ENCODE data around the gene LRRC75A. TPM values are rescaled to one million over a fixed set of nuclear protein-coding genes. Genes with fewer than 3 reads are reported as not detected.
A peak's percentile ranks its signal among the peaks of the same experiment; 100 is the strongest.

The LRRC75A gene
- total RNA-seq, 2 donors from 2014 or later: 3.2 to 5.0 TPM

- Histone ChIP-seq H3K9me3 (ENCODE audit: control insufficient read depth, low read length) (no peaks in the 10 kb centered on the region), H3K4me1 (ENCODE audit: control insufficient read depth, insufficient read depth, low read length) (no peaks in the 10 kb centered on the region), H3K36me3 (ENCODE audit: control insufficient read depth, insufficient read depth, low read length) (no peaks in the 10 kb centered on the region), H3K27ac (ENCODE audit: low read depth, low read length) (no peak overlapping the region), H3K27me3 (ENCODE audit: control insufficient read depth, insufficient read depth, low read length, poor library complexity, severe bottlenecking) (no peaks in the 10 kb centered on the region), H3K4me3 (ENCODE audit: low read length) (no peak overlapping the region), H3K9ac (ENCODE audit: extremely low read depth, low read length, poor library complexity, severe bottlenecking) (no peak overlapping the region)
- no peak overlapping the region for H3K4me3 Mint-ChIP-seq
- DNase-seq: peak; percentile 52
- H3K27me3 Mint-ChIP-seq (ENCODE audit: insufficient read depth): peaks cover 4% of the 10 kb centered on the region
- H3K27ac Mint-ChIP-seq: no peak overlapping the region
- peaks cover 8% of the 10 kb centered on the region for H3K4me1 Mint-ChIP-seq
- H3K9me3 Mint-ChIP-seq: no peaks in the 10 kb centered on the region
- 93 to 100% methylated on average over 3 of the region's 3 CpGs for WGBS, 2 experiments (ENCODE audit: insufficient coverage in 1 of 2, insufficient read length in 1 of 2)
- TF ChIP-seq CTCF (conservative IDR thresholded peaks at IDR 0.05): peak; percentile 58
- no peaks in the 10 kb centered on the region for H3K36me3 Mint-ChIP-seq (ENCODE audit: low read depth)
These were observed 14.2 kb upstream of the LRRC75A start for GRCh38 chr17:16506188-16506587.

GRCh38 chr17:16504984-16505383 is 13.0 kb upstream of the LRRC75A start:
- H3K4me1 ChIP-seq (ENCODE audit: control insufficient read depth, insufficient read depth, low read length): no peaks in the 10 kb centered on the region
- no peak overlapping the region for H3K4me3 Mint-ChIP-seq
- H3K9ac ChIP-seq (ENCODE audit: extremely low read depth, low read length, poor library complexity, severe bottlenecking): no peak overlapping the region
- H3K4me3 ChIP-seq (ENCODE audit: low read length): no peak overlapping the region
- H3K27ac ChIP-seq (ENCODE audit: low read depth, low read length): no peak overlapping the region
- H3K27me3 Mint-ChIP-seq (ENCODE audit: insufficient read depth): no peaks in the 10 kb centered on the region
- H3K9me3 ChIP-seq (ENCODE audit: control insufficient read depth, low read length): no peaks in the 10 kb centered on the region
- no peak overlapping the region for H3K27ac Mint-ChIP-seq
- no peak for DNase-seq
- no peaks in the 10 kb centered on the region for H3K36me3 ChIP-seq (ENCODE audit: control insufficient read depth, insufficient read depth, low read length)
- no peaks in the 10 kb centered on the region for H3K9me3 Mint-ChIP-seq
- H3K27me3 ChIP-seq (ENCODE audit: control insufficient read depth, insufficient read depth, low read length, poor library complexity, severe bottlenecking): no peaks in the 10 kb centered on the region
- H3K4me1 Mint-ChIP-seq: peaks cover 8% of the 10 kb centered on the region
- 92 to 93% methylated on average over 3 of the region's 3 CpGs for WGBS, 2 experiments (ENCODE audit: insufficient coverage in 1 of 2, insufficient read length in 1 of 2)
- no peaks in the 10 kb centered on the region for H3K36me3 Mint-ChIP-seq (ENCODE audit: low read depth)
- TF ChIP-seq CTCF (conservative IDR thresholded peaks at IDR 0.05): no peak

- Mint-ChIP-seq H3K27me3 (ENCODE audit: insufficient read depth) (peaks cover 27% of the 10 kb centered on the region), H3K9me3 (no peaks in the 10 kb centered on the region), H3K4me1 (no peaks in the 10 kb centered on the region), H3K27ac (no peak overlapping the region), H3K4me3 (no peak overlapping the region), H3K36me3 (ENCODE audit: low read depth) (no peaks in the 10 kb centered on the region)
- no peaks in the 10 kb centered on the region for H3K4me1 ChIP-seq (ENCODE audit: control insufficient read depth, insufficient read depth, low read length)
- H3K36me3 ChIP-seq (ENCODE audit: control insufficient read depth, insufficient read depth, low read length): no peaks in the 10 kb centered on the region
- no peak overlapping the region for H3K4me3 ChIP-seq (ENCODE audit: low read length)
- DNase-seq: no peak
- no peaks in the 10 kb centered on the region for H3K9me3 ChIP-seq (ENCODE audit: control insufficient read depth, low read length)
- H3K27ac ChIP-seq (ENCODE audit: low read depth, low read length): no peak overlapping the region
- H3K9ac ChIP-seq (ENCODE audit: extremely low read depth, low read length, poor library complexity, severe bottlenecking): no peak overlapping the region
- no peak for TF ChIP-seq CTCF (conservative IDR thresholded peaks at IDR 0.05)
- peaks cover 29% of the 10 kb centered on the region for H3K27me3 ChIP-seq (ENCODE audit: control insufficient read depth, insufficient read depth, low read length, poor library complexity, severe bottlenecking)
- 87 to 91% methylated on average over 12 of the region's 12 CpGs for whole genome bisulfite sequencing, 2 experiments (ENCODE audit: insufficient coverage in 1 of 2, insufficient read length in 1 of 2)
These were observed 5.0 kb upstream of the LRRC75A start for GRCh38 chr17:16496820-16497489.

Data from endodermal cell (in vitro differentiated cells).